Endothelial cell (in vitro differentiated cells): Measurements from ENCODE around the gene SLK. TPM values are rescaled to one million over a fixed set of nuclear protein-coding genes. Genes with fewer than 3 reads are reported as not detected.

Source experiments
- DNase-seq: peaks from one replicate; pipeline ENCODE4 v3.0.0; 2021; ENCODE audit warnings: low spot score
- H3K27ac Mint-ChIP-seq: one replicate; pipeline ENCODE4 v1.8.0; 2021; ENCODE audit warnings: mixed read lengths, inconsistent platforms; ENCODE audit not compliant: unreplicated experiment
- H3K27me3 Mint-ChIP-seq: one replicate; pipeline ENCODE4 v1.8.0; 2021; ENCODE audit warnings: mild to moderate bottlenecking, moderate library complexity, mixed read lengths, inconsistent platforms; ENCODE audit not compliant: unreplicated experiment
- H3K36me3 Mint-ChIP-seq: one replicate; pipeline ENCODE4 v1.8.0; 2021; ENCODE audit warnings: mild to moderate bottlenecking, low read depth, mixed read lengths, inconsistent platforms; ENCODE audit not compliant: unreplicated experiment
- H3K4me1 Mint-ChIP-seq: one replicate; pipeline ENCODE4 v1.8.0; 2021; ENCODE audit warnings: mild to moderate bottlenecking, mixed read lengths, inconsistent platforms; ENCODE audit not compliant: unreplicated experiment
- H3K4me3 Mint-ChIP-seq: one replicate; pipeline ENCODE4 v1.8.0; 2021; ENCODE audit warnings: mild to moderate bottlenecking, mixed read lengths, inconsistent platforms; ENCODE audit not compliant: unreplicated experiment
- H3K9me3 Mint-ChIP-seq: one replicate; pipeline ENCODE4 v1.8.0; 2021; ENCODE audit warnings: mixed read lengths, inconsistent platforms; ENCODE audit not compliant: unreplicated experiment
- total RNA-seq: library from RNA; stranded (reverse); fragmentation: NEBNext Ultra II Directional; extraction: Animal tissue kit (Norgen Biotek cat#: 25700); gene quantifications from one replicate; pipeline ENCODE4 v1.2.1, GENCODE V29; 2021; ENCODE audit not compliant: unreplicated experiment
- TF ChIP-seq, protein P1 (sequence below): fragments of 200-600 bp; sonication (generic); IDR thresholded peaks from one replicate; pipeline ENCODE4 v1.5.0; 2021; ENCODE audit warnings: antibody characterized with exemption; ENCODE audit not compliant: unreplicated experiment

SLK gene
- total RNA-seq, 1 donor from 2014 or later = 30.8 TPM

GRCh38 chr10:104032144-104032775, 65.3 kb downstream of the SLK start:
- peaks cover 10% of the 10 kb centered on the region for H3K4me1 Mint-ChIP-seq
- H3K9me3 Mint-ChIP-seq = no peaks in the 10 kb centered on the region
- peaks cover 10% of the 10 kb centered on the region for H3K36me3 Mint-ChIP-seq
- H3K27ac Mint-ChIP-seq = no peak overlapping the region
- no peak overlapping the region for H3K4me3 Mint-ChIP-seq
- TF ChIP-seq, protein P1, sequence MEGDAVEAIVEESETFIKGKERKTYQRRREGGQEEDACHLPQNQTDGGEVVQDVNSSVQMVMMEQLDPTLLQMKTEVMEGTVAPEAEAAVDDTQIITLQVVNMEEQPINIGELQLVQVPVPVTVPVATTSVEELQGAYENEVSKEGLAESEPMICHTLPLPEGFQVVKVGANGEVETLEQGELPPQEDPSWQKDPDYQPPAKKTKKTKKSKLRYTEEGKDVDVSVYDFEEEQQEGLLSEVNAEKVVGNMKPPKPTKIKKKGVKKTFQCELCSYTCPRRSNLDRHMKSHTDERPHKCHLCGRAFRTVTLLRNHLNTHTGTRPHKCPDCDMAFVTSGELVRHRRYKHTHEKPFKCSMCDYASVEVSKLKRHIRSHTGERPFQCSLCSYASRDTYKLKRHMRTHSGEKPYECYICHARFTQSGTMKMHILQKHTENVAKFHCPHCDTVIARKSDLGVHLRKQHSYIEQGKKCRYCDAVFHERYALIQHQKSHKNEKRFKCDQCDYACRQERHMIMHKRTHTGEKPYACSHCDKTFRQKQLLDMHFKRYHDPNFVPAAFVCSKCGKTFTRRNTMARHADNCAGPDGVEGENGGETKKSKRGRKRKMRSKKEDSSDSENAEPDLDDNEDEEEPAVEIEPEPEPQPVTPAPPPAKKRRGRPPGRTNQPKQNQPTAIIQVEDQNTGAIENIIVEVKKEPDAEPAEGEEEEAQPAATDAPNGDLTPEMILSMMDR = no peak
- DNase-seq = no peak
- peaks cover 11% of the 10 kb centered on the region for H3K27me3 Mint-ChIP-seq

DNA sequence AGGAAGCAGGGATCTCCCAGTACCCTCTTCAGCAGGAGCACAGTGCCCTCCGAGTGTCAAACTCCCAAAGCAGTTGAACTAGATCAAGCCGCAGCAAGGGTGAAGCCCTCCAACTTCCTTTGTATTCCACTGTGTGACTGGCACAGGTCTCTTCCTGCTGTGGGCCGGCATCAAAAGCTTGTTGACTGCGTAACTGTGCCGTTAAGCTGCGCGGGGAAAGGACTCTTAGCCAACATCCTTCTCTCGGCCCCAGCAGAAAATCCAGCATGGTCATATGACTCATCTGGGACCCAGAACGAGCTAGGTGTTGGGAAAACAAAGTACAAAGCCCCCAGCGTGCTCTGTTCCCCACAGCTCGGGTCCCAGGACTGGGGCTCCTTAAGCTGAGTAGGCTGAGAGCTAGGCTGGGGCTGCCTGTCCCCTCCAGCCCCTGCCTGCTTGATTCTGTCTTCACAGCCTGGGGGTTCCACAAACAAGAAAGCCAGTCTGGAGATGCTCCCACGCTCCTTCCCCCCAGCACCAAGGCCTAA, 66.5 kb downstream of the SLK start:
- H3K9me3 Mint-ChIP-seq = no peaks in the 10 kb centered on the region
- H3K4me3 Mint-ChIP-seq = no peak overlapping the region
- peaks cover 10% of the 10 kb centered on the region for H3K36me3 Mint-ChIP-seq
- peaks cover 7% of the 10 kb centered on the region for H3K4me1 Mint-ChIP-seq
- no peak overlapping the region for H3K27ac Mint-ChIP-seq
- DNase-seq = no peak
- H3K27me3 Mint-ChIP-seq = peaks cover 15% of the 10 kb centered on the region
- TF ChIP-seq, protein P1 = no peak

GRCh38 chr10:104033966-104034365, 67.0 kb downstream of the SLK start:
- Mint-ChIP-seq H3K4me3 (no peak overlapping the region), H3K27me3 (peaks cover 15% of the 10 kb centered on the region), H3K4me1 (peaks cover 7% of the 10 kb centered on the region), H3K27ac (no peak overlapping the region), H3K36me3 (peaks cover 10% of the 10 kb centered on the region), H3K9me3 (no peaks in the 10 kb centered on the region)
- DNase-seq = no peak
- TF ChIP-seq, protein P1 = no peak

DNA sequence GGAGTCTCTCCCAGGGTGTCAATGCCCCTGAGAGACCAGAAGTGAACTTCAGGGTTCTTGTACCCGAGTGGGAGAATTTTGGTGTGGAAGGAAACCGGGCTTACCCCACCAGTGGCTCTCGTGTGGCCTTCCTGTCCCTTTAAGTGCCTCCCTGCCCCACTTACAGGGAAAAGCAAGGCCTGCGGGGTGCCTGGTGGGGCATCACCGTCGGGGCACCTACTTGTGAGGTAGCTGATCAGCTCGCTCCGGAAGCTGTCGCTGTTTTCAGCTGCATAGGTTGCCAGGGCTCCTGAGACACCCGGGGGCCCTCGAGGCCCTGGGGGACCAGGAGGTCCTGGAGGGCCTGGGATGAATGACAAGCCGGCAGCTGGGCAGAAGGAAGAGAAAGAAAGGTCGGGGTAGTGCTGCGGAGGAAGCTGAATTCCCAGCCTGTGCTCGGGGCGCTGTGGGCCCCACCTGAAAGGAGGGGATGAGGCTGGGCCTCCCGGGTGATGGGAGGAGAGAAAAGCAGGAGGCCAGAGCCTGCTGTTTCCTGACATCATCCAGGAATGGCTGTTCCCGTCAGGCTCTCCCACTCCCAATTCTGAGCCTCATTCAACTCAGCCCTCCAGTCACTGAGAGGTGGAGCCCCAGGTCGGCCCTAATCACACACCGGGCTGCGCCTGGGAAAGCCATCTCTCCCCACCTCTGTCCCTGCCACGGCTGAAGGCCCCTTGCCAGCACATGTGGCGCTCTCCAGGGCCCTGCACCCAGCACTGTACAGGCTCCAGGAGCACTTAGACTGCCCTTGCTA, 67.7 kb downstream of the SLK start:
- Mint-ChIP-seq H3K27ac (no peak overlapping the region), H3K9me3 (no peaks in the 10 kb centered on the region), H3K36me3 (peaks cover 16% of the 10 kb centered on the region), H3K4me3 (no peak overlapping the region), H3K27me3 (peaks cover 17% of the 10 kb centered on the region), H3K4me1 (peaks cover 7% of the 10 kb centered on the region)
- no peak for DNase-seq
- TF ChIP-seq, protein P1 = no peak
